Upper lobe of left lung (tissue), 4 donors: ENCODE data around the gene TBC1D24.

Experiments
- POLR2A ChIP-seq, 4 donors: fragments of 450-650 bp; IDR thresholded peaks; one replicate each; pipeline ENCODE4 v1.5.1; 2016 to 2017; ENCODE audit warnings: antibody characterized with exemption in 4 of 4, mild to moderate bottlenecking in 2 of 4
- POLR2AphosphoS5 ChIP-seq, 2 donors: sonication (generic); formaldehyde crosslinking; IDR thresholded peaks; one replicate each; pipeline ENCODE4 v1.5.1; 2017; ENCODE audit warnings: antibody characterized with exemption in 2 of 2
- TF ChIP-seq, protein P1 (sequence below), 6 experiments: fragments of 450-650 bp in 4 of 6; fragments of 200-600 bp in 2 of 6; sonication (generic) in 2 of 6; IDR thresholded peaks; one replicate each; pipeline ENCODE4 v1.5.1; 2016 to 2019; ENCODE audit warnings: antibody characterized with exemption in 6 of 6

DNA sequence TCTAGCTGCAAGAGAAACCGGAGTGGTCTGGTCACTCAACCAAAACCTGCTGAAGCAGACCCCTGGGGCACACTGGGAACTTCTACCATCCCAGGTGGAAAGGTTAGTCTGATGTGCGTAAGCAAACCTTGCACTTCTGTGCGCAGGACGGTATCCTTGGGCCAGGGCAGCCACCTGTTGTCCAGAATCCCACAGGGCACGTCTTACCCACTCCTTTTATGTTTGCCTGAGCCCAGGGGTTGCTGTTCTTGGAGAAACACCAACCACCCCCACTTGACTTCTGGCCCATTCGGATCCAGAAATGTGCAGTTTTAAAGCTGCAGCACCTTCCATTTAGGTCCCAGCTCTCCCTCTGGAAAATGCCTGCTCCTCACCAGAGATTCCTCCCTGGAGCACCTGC, 18.7 kb downstream of the TBC1D24 start:
- TF ChIP-seq, protein P1, sequence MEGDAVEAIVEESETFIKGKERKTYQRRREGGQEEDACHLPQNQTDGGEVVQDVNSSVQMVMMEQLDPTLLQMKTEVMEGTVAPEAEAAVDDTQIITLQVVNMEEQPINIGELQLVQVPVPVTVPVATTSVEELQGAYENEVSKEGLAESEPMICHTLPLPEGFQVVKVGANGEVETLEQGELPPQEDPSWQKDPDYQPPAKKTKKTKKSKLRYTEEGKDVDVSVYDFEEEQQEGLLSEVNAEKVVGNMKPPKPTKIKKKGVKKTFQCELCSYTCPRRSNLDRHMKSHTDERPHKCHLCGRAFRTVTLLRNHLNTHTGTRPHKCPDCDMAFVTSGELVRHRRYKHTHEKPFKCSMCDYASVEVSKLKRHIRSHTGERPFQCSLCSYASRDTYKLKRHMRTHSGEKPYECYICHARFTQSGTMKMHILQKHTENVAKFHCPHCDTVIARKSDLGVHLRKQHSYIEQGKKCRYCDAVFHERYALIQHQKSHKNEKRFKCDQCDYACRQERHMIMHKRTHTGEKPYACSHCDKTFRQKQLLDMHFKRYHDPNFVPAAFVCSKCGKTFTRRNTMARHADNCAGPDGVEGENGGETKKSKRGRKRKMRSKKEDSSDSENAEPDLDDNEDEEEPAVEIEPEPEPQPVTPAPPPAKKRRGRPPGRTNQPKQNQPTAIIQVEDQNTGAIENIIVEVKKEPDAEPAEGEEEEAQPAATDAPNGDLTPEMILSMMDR (IDR thresholded peaks at IDR 0.05) = no peak
- TF ChIP-seq POLR2AphosphoS5 (IDR thresholded peaks at IDR 0.05) = no peak
- TF ChIP-seq POLR2A (IDR thresholded peaks at IDR 0.05) = peak in 1 of 4 donors; percentile 37
